CD4-positive, alpha-beta memory T cell (primary cell): ENCODE results near the gene TMEM120B. TPM values are rescaled to one million over a fixed set of nuclear protein-coding genes. Genes with fewer than 3 reads are reported as not detected.
"Not testable (repeated sequence)": the region's sequence is repeated elsewhere in the genome, so short reads cannot be mapped to it uniquely, and the experiment has no call there.

Experiments
- CTCF ChIA-PET: fragments of 350-600 bp; sonication (Branson Sonifier 250); formaldehyde crosslinking; loops from one replicate; lab custom pipeline; 2021; ENCODE audit warnings: inconsistent platforms; ENCODE audit not compliant: partially characterized antibody; lab: Charles Lee
- POLR2A ChIA-PET: fragments of 350-600 bp; sonication (Branson Sonifier 250); formaldehyde crosslinking; loops from one replicate; lab custom pipeline; 2021; ENCODE audit not compliant: partially characterized antibody; lab: Charles Lee
- DNase-seq, 5 donors: peaks; one replicate each; pipeline versions ENCODE4 v3.0.0 to v3.0.0-alpha.2; 2020 to 2022; ENCODE audit warnings: mixed read lengths in 1 of 5
- H3K27ac ChIP-seq: one replicate; pipeline ENCODE4 v1.7.0; 2013; ENCODE audit warnings: low read depth, low read length
- H3K27me3 ChIP-seq: 2 replicates; pipeline ENCODE4 v1.7.0; 2013; ENCODE audit warnings: mild to moderate bottlenecking, low read length, moderate library complexity; ENCODE audit not compliant: insufficient read depth
- H3K36me3 ChIP-seq: 2 replicates; pipeline ENCODE4 v1.7.0; 2013; ENCODE audit warnings: mild to moderate bottlenecking, low read length, moderate library complexity; ENCODE audit not compliant: insufficient read depth
- H3K4me1 ChIP-seq: 2 replicates; pipeline ENCODE4 v1.7.0; 2013; ENCODE audit warnings: mild to moderate bottlenecking, low read length, moderate library complexity; ENCODE audit not compliant: insufficient read depth
- H3K4me3 ChIP-seq, 2 donors: one replicate each; pipeline ENCODE4 v1.7.0; 2013; ENCODE audit warnings: low read length in 2 of 2, mild to moderate bottlenecking in 1 of 2
- H3K9me3 ChIP-seq, 2 donors: one replicate each; pipeline ENCODE4 v1.7.0; 2013; ENCODE audit warnings: low read length in 2 of 2, control low read depth in 1 of 2; ENCODE audit not compliant: control insufficient read depth in 1 of 2
- H3K27ac Mint-ChIP-seq, 7 donors: one replicate each; pipeline ENCODE4 v1.8.0; 2020 to 2021; ENCODE audit warnings: mixed read lengths in 7 of 7, mild to moderate bottlenecking in 6 of 7, inconsistent platforms in 3 of 7, moderate library complexity in 3 of 7
- H3K27me3 Mint-ChIP-seq, 2 donors: one replicate each; pipeline ENCODE4 v1.8.0; 2020 to 2021; ENCODE audit warnings: mixed read lengths in 2 of 2
- H3K36me3 Mint-ChIP-seq, 2 donors: one replicate each; pipeline ENCODE4 v1.8.0; 2020 to 2021; ENCODE audit warnings: mixed read lengths in 2 of 2, inconsistent platforms in 1 of 2, mild to moderate bottlenecking in 1 of 2
- H3K4me1 Mint-ChIP-seq, 4 donors: one replicate each; pipeline ENCODE4 v1.8.0; 2020 to 2021; ENCODE audit warnings: mixed read lengths in 4 of 4, mild to moderate bottlenecking in 1 of 4
- H3K4me3 Mint-ChIP-seq, 8 donors: one replicate each; pipeline ENCODE4 v1.8.0; 2020 to 2021; ENCODE audit warnings: mixed read lengths in 8 of 8, mild to moderate bottlenecking in 7 of 8, moderate library complexity in 6 of 8, inconsistent platforms in 3 of 8
- H3K9me3 Mint-ChIP-seq, 8 donors: one replicate each; pipeline ENCODE4 v1.8.0; 2020 to 2021; ENCODE audit warnings: mixed read lengths in 8 of 8, mild to moderate bottlenecking in 5 of 8, inconsistent platforms in 3 of 8, moderate library complexity in 1 of 8
- intact Hi-C: fragments of 100-400 bp; cut with micrococcal nuclease; formaldehyde crosslinking; loops from one replicate; pipeline ENCODE4 v1.15.1; 2023
- polyA plus RNA-seq, 2 donors: library from polyadenylated mRNA; unstranded; fragments of 300-500 nt; fragmentation: Illumina TruSeq; gene quantifications; one replicate each; pipeline ENCODE4 v1.2.3, GENCODE V29; 2021
- total RNA-seq, 2 experiments: library from RNA; stranded (reverse); gene quantifications; one replicate each; pipeline ENCODE4 v1.2.3, GENCODE V29; 2021

TMEM120B gene
- total and polyA plus RNA-seq, 4 experiments from 2014 or later, result 3.3 to 12.8 (median 7.4) TPM

GRCh38 chr12:121713793-121714192, 1.2 kb downstream of the TMEM120B start:
- peak overlapping the region; percentile 75 to 97 (median 83) for H3K4me3 Mint-ChIP-seq
- ChIA-PET CTCF (interaction anchor here (1.0 to 2.9 kb wide), 5 partner anchors 63 to 98 kb away, joined by 4 to 28 read pairs (median 6); partner anchors contain the start of gene RHOF), POLR2A (interaction anchor here (0.8 to 4.4 kb wide), 6 partner anchors 22 to 314 kb away, joined by 3 to 29 read pairs (median 7); partner anchors contain the start of genes RHOF, RNF34 and SETD1B)
- peak overlapping the region in 6 of 7 donors; percentile 13 to 80 (median 70) for H3K27ac Mint-ChIP-seq
- no peaks in the 10 kb centered on the region for H3K27me3 Mint-ChIP-seq
- H3K4me1 Mint-ChIP-seq, result peaks cover 7 to 26% (median 16%) of the 10 kb centered on the region in 4 donors
- H3K4me1 ChIP-seq, result peaks cover 16% of the 10 kb centered on the region
- H3K36me3 Mint-ChIP-seq, result peaks cover 0 to 8% of the 10 kb centered on the region in 2 donors
- no peak overlapping the region for H3K27ac ChIP-seq
- peak in 1 of 5 donors; percentile 2 for DNase-seq
- peak overlapping the region in 1 of 2 donors; percentile 93 for H3K4me3 ChIP-seq
- H3K27me3 ChIP-seq, result no peaks in the 10 kb centered on the region
- intact Hi-C loops, result loop anchor here (5.0 kb wide), 1 partner anchor 79 kb away; the partner anchor contains the start of gene RHOF
- H3K9me3 Mint-ChIP-seq, result no peaks in the 10 kb centered on the region
- no peaks in the 10 kb centered on the region for H3K36me3 ChIP-seq
- no peaks in the 10 kb centered on the region for H3K9me3 ChIP-seq

GRCh38 chr12:121715055-121715454, 2.5 kb downstream of the TMEM120B start:
- POLR2A ChIA-PET, DNase-seq, H3K27me3 ChIP-seq, H3K36me3 ChIP-seq, H3K27ac ChIP-seq, H3K9me3 Mint-ChIP-seq, intact Hi-C loops, H3K27me3 Mint-ChIP-seq, H3K36me3 Mint-ChIP-seq, H3K4me3 ChIP-seq, H3K9me3 ChIP-seq: not testable (repeated sequence)
- peaks cover 16% of the 10 kb centered on the region for H3K4me1 ChIP-seq
- peak overlapping the region in 3 of 8 donors; percentile 4 to 55 (median 17) for H3K4me3 Mint-ChIP-seq
- peaks cover 7 to 26% (median 16%) of the 10 kb centered on the region in 4 donors for H3K4me1 Mint-ChIP-seq
- peak overlapping the region in 2 of 7 donors; percentile 15 to 77 for H3K27ac Mint-ChIP-seq
- CTCF ChIA-PET, result interaction anchor here (0.9 to 1.1 kb wide), 2 partner anchors 79 to 187 kb away, joined by 3 read pairs; no protein-coding TSS in a partner anchor

- H3K27ac ChIP-seq, result no peak overlapping the region
- no peak overlapping the region for H3K4me3 Mint-ChIP-seq
- H3K27me3 Mint-ChIP-seq, result no peaks in the 10 kb centered on the region
- H3K4me3 ChIP-seq, result no peak overlapping the region
- intact Hi-C loops, result no loop called here
- no peaks in the 10 kb centered on the region for H3K9me3 Mint-ChIP-seq
- peaks cover 16% of the 10 kb centered on the region for H3K4me1 ChIP-seq
- H3K36me3 ChIP-seq, result no peaks in the 10 kb centered on the region
- H3K9me3 ChIP-seq, result no peaks in the 10 kb centered on the region
- H3K4me1 Mint-ChIP-seq, result peaks cover 7 to 26% (median 16%) of the 10 kb centered on the region in 4 donors
- DNase-seq, result no peak
- peaks cover 0 to 8% of the 10 kb centered on the region in 2 donors for H3K36me3 Mint-ChIP-seq
- POLR2A ChIA-PET, result interaction anchor here (1.2 kb wide), 1 partner anchor 126 kb away, joined by 3 read pairs; no protein-coding TSS in a partner anchor
- CTCF ChIA-PET, result interaction anchor here (0.9 to 1.1 kb wide), 2 partner anchors 78 to 188 kb away, joined by 3 read pairs; no protein-coding TSS in a partner anchor
- no peaks in the 10 kb centered on the region for H3K27me3 ChIP-seq
- H3K27ac Mint-ChIP-seq, result peak overlapping the region in 2 of 7 donors; percentile 1 to 42
These were observed 3.4 kb downstream of the TMEM120B start for GRCh38 chr12:121715862-121716435.

- Histone ChIP-seq H3K4me3 (no peak overlapping the region), H3K27ac (no peak overlapping the region), H3K4me1 (peaks cover 12% of the 10 kb centered on the region), H3K36me3 (no peaks in the 10 kb centered on the region), H3K27me3 (no peaks in the 10 kb centered on the region), H3K9me3 (no peaks in the 10 kb centered on the region)
- intact Hi-C loops, result no loop called here
- CTCF ChIA-PET, result interaction anchor here (1.6 kb wide), 1 partner anchor 55 kb away, joined by 7 read pairs; no protein-coding TSS in a partner anchor
- Mint-ChIP-seq H3K9me3 (no peaks in the 10 kb centered on the region), H3K27me3 (no peaks in the 10 kb centered on the region), H3K4me1 (peaks cover 5 to 16% (median 9%) of the 10 kb centered on the region in 4 donors), H3K27ac (peak overlapping the region in 1 of 7 donors; percentile 29), H3K36me3 (peaks cover 0 to 3% of the 10 kb centered on the region in 2 donors), H3K4me3 (no peak overlapping the region)
- DNase-seq, result no peak
- POLR2A ChIA-PET, result no interaction called here
These were observed 4.6 kb downstream of the TMEM120B start for GRCh38 chr12:121717041-121717699.

- Mint-ChIP-seq H3K4me3 (no peak overlapping the region), H3K36me3 (no peaks in the 10 kb centered on the region), H3K9me3 (no peaks in the 10 kb centered on the region), H3K27ac (no peak overlapping the region), H3K4me1 (peaks cover under 1 to 8% (median 3%) of the 10 kb centered on the region in 4 donors), H3K27me3 (no peaks in the 10 kb centered on the region)
- intact Hi-C loops, result no loop called here
- no peaks in the 10 kb centered on the region for H3K36me3 ChIP-seq
- CTCF ChIA-PET, result interaction anchor here (1.1 to 1.9 kb wide), 3 partner anchors 54 to 76 kb away, joined by 3 to 7 read pairs (median 5); no protein-coding TSS in a partner anchor
- H3K4me3 ChIP-seq, result no peak overlapping the region
- H3K27ac ChIP-seq, result no peak overlapping the region
- POLR2A ChIA-PET, result no interaction called here
- no peak for DNase-seq
- H3K4me1 ChIP-seq, result peaks cover 3% of the 10 kb centered on the region
- no peaks in the 10 kb centered on the region for H3K27me3 ChIP-seq
- no peaks in the 10 kb centered on the region for H3K9me3 ChIP-seq
These were observed 6.2 kb downstream of the TMEM120B start for GRCh38 chr12:121718653-121719239.

- H3K27me3 ChIP-seq, result no peaks in the 10 kb centered on the region
- no peak overlapping the region for H3K27ac ChIP-seq
- no peak for DNase-seq
- ChIA-PET POLR2A (no interaction called here), CTCF (interaction anchor here (1.5 to 1.9 kb wide), 2 partner anchors 26 to 75 kb away, joined by 4 to 5 read pairs; no protein-coding TSS in a partner anchor)
- no peaks in the 10 kb centered on the region for H3K36me3 ChIP-seq
- no peaks in the 10 kb centered on the region for H3K4me1 ChIP-seq
- H3K9me3 Mint-ChIP-seq, result no peaks in the 10 kb centered on the region
- intact Hi-C loops, result no loop called here
- no peak overlapping the region for H3K4me3 Mint-ChIP-seq
- H3K4me3 ChIP-seq, result no peak overlapping the region
- H3K27ac Mint-ChIP-seq, result peak overlapping the region in 1 of 7 donors; percentile 51
- no peaks in the 10 kb centered on the region for H3K27me3 Mint-ChIP-seq
- H3K36me3 Mint-ChIP-seq, result peaks cover under 1 to 2% of the 10 kb centered on the region in 2 donors
- no peaks in the 10 kb centered on the region for H3K4me1 Mint-ChIP-seq
- H3K9me3 ChIP-seq, result no peaks in the 10 kb centered on the region
These were observed 7.4 kb downstream of the TMEM120B start for GRCh38 chr12:121719926-121720414.
